CD4-positive, alpha-beta T cell treated with Interleukin-4 for 4 hours (primary cell): ENCODE measurements around the gene FZR1.
"Not testable (repeated sequence)": the region's sequence is repeated elsewhere in the genome, so short reads cannot be mapped to it uniquely, and the experiment has no call there.

Source experiments
- DNase-seq: peaks from one replicate; pipeline ENCODE4 v3.0.0-alpha.2; 2020

FZR1 gene

GRCh38 chr19:3576696-3577443, 70.8 kb downstream of the FZR1 start:
- DNase-seq: no peak

- DNase-seq: no peak
Measured at GRCh38 chr19:3577723-3578344, 71.7 kb downstream of the FZR1 start.

GRCh38 chr19:3578390-3578789, 72.3 kb downstream of the FZR1 start:
- DNase-seq: no peak

GRCh38 chr19:3580156-3580934, 74.2 kb downstream of the FZR1 start:
- DNase-seq: no peak

- not testable (repeated sequence) for DNase-seq
Measured at GRCh38 chr19:3581792-3582191, 75.7 kb downstream of the FZR1 start.

GRCh38 chr19:3584036-3584802, 78.1 kb downstream of the FZR1 start:
- DNase-seq: not testable (repeated sequence)

- no peak for DNase-seq
Measured at GRCh38 chr19:3585301-3586126, 79.4 kb downstream of the FZR1 start, which contains the start of gene GIPC3. Gene GIPC3 (plus strand): TSS chr19:3585478. CDS start chr19:3585598, 120 bp downstream.

GRCh38 chr19:3586127-3586626, 80.1 kb downstream of the FZR1 start:
- no peak for DNase-seq

- DNase-seq: no peak
Measured at GRCh38 chr19:3586707-3587346, 80.7 kb downstream of the FZR1 start.
